GM12875 (cell line): ENCODE measurements around the gene CWC15.
"Not testable (repeated sequence)": the region's sequence is repeated elsewhere in the genome, so short reads cannot be mapped to it uniquely, and the experiment has no call there.

Experiments used
- H3K4me3 ChIP-seq: one replicate; pipeline ENCODE4 v1.5.1; 2011; ENCODE audit warnings: low read depth, low read length, control low read depth
- CTCF ChIP-seq: IDR thresholded peaks from 2 replicates; pipeline ENCODE4 v1.5.1; 2011; ENCODE audit warnings: low read depth, mild to moderate bottlenecking, control low read depth, inconsistent platforms, low read length, moderate library complexity, borderline replicate concordance; ENCODE audit not compliant: insufficient read depth

The CWC15 gene

GRCh38 chr11:94938095-94939055 is 35.0 kb downstream of the CWC15 start:
- H3K4me3 ChIP-seq = no peak overlapping the region
- no peak for TF ChIP-seq CTCF

- H3K4me3 ChIP-seq = no peak overlapping the region
- no peak for TF ChIP-seq CTCF
Observed at GRCh38 chr11:94934846-94935245, 38.5 kb downstream of the CWC15 start.

- no peak overlapping the region for H3K4me3 ChIP-seq
- TF ChIP-seq CTCF = no peak
Observed at GRCh38 chr11:94934362-94934761, 39.0 kb downstream of the CWC15 start.

GRCh38 chr11:94933223-94934130 is 39.9 kb downstream of the CWC15 start:
- no peak overlapping the region for H3K4me3 ChIP-seq
- TF ChIP-seq CTCF = no peak

- no peak overlapping the region for H3K4me3 ChIP-seq
- no peak for TF ChIP-seq CTCF
Observed at GRCh38 chr11:94932503-94932902, 40.9 kb downstream of the CWC15 start.

GRCh38 chr11:94932072-94932471 is 41.3 kb downstream of the CWC15 start:
- not testable (repeated sequence) for H3K4me3 ChIP-seq

GRCh38 chr11:94928117-94928990 is 45.0 kb downstream of the CWC15 start:
- TF ChIP-seq CTCF = no peak
- no peak overlapping the region for H3K4me3 ChIP-seq
